LNCAP (cell line): ENCODE results near the gene FREM1.
A peak's percentile ranks its signal among the peaks of the same experiment; 100 is the strongest.

Source experiments
- CTCF ChIP-seq: fragments of 450-650 bp; IDR thresholded peaks from 2 replicates; pipeline ENCODE4 v1.5.1; 2017; ENCODE audit warnings: mild to moderate bottlenecking

The FREM1 gene

GRCh38 chr9:14846871-14847311, 63.3 kb downstream of the FREM1 start:
- TF ChIP-seq CTCF: peak; percentile 91

GRCh38 chr9:14843163-14843562, 67.1 kb downstream of the FREM1 start:
- TF ChIP-seq CTCF: no peak

GRCh38 chr9:14842269-14842668, 68.0 kb downstream of the FREM1 start:
- no peak for TF ChIP-seq CTCF

GRCh38 chr9:14838701-14839100, 71.5 kb downstream of the FREM1 start:
- no peak for TF ChIP-seq CTCF

- TF ChIP-seq CTCF: no peak
Measured at GRCh38 chr9:14836885-14837284, 73.3 kb downstream of the FREM1 start.

- TF ChIP-seq CTCF: no peak
Measured at GRCh38 chr9:14831661-14832060, 78.6 kb downstream of the FREM1 start.

- TF ChIP-seq CTCF: no peak
Measured at GRCh38 chr9:14831074-14831473, 79.2 kb downstream of the FREM1 start.

GRCh38 chr9:14830057-14830456, 80.2 kb downstream of the FREM1 start:
- TF ChIP-seq CTCF: no peak
